ENCODE results near the gene NANOS3. TPM values are rescaled to one million over a fixed set of nuclear protein-coding genes. Genes with fewer than 3 reads are reported as not detected.

The NANOS3 gene
- total and polyA plus RNA-seq, 9 of the 15 experiments (the other 6 are each of a cell fraction or from before 2014, with no cell fraction given), result not detected

DNA sequence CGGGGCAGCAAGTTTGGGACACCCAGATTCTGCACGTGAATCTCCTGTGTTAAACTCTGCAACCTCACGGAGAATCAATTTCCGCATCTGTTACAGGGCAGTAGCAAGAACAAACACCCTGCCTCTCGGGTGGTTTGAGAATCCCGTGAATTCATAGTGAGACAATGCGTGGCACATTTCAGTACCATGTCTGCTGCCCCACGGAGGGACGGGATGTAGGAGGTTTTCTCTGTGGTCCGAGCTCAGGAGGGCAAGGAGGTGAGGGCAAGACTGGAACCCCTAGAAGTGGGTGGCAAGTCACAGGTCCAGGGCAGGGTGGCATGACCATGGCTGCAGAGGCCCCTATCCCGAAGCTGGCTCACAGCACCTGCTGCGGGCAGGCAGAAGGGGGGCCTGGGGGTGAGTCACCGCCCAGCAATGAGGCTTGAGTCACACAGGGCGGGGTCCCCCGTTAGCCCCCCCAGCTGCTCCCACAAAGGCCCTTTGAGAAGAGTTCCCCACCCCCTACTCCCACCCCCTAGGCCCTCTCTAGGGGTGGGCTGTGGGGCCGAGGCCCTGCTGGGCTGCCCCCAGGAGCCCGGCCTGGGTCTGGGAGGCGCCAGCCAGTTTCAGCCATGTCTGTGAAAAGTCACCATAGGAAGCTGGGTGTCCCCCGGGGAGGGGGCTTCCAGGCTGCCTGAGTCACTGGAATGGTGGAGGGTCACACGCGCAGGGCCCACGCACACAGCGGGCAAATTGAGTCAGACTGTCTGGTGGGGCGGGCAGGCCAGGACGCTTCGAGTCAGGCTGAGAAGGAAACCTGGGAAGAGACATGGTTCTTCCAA, 25.8 kb upstream of the NANOS3 start (continued):
- TF ChIP-seq, protein P1, sequence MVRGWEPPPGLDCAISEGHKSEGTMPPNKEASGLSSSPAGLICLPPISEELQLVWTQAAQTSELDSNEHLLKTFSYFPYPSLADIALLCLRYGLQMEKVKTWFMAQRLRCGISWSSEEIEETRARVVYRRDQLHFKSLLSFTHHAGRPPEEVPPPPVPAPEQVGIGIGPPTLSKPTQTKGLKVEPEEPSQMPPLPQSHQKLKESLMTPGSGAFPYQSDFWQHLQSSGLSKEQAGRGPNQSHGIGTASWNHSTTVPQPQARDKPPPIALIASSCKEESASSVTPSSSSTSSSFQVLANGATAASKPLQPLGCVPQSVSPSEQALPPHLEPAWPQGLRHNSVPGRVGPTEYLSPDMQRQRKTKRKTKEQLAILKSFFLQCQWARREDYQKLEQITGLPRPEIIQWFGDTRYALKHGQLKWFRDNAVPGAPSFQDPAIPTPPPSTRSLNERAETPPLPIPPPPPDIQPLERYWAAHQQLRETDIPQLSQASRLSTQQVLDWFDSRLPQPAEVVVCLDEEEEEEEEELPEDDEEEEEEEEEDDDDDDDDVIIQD (CRISPR knock-in tag; IDR thresholded peaks at IDR 0.05), result 0 out of 2 replicates have a peak, but pooled peaks have one; percentile 6
- TF ChIP-seq NCOA2 (IDR thresholded peaks at IDR 0.05; ENCODE audit: partially characterized antibody in 2 of 2) (no peak), SRSF3 (IDR thresholded peaks at IDR 0.05; ENCODE audit: insufficient read depth, low read length) (no peak), DIDO1 (tag; IDR thresholded peaks at IDR 0.05; ENCODE audit: low read depth) (no peak), ZNF75A (CRISPR knock-in tag; IDR thresholded peaks at IDR 0.05) (no peak), ASH1L (IDR thresholded peaks at IDR 0.05; ENCODE audit: borderline replicate concordance, low read depth, partially characterized antibody) (no peak), TEAD1 (CRISPR knock-in tag; IDR thresholded peaks at IDR 0.05) (peak; percentile 90 to 97), FUS (optimal IDR thresholded peaks at IDR 0.05; ENCODE audit: low read depth, low read length) (no peak), PHB (CRISPR knock-in tag; IDR thresholded peaks at IDR 0.05) (no peak), MTA1 (IDR thresholded peaks at IDR 0.05; ENCODE audit: borderline replicate concordance) (0 out of 2 replicates have a peak, but pooled peaks have one; percentile 13), SMAD1 (IDR thresholded peaks at IDR 0.05; ENCODE audit: low read depth, low read length, partially characterized antibody) (no peak), MTF1 (CRISPR knock-in tag; IDR thresholded peaks at IDR 0.05; ENCODE audit: borderline replicate concordance) (no peak), SREBF1 (IDR thresholded peaks at IDR 0.05; ENCODE audit: borderline replicate concordance, low read depth, low read length) (no peak), SMAD2 (IDR thresholded peaks at IDR 0.05; ENCODE audit: low read depth, low read length) (no peak), HNRNPK (IDR thresholded peaks at IDR 0.05; ENCODE audit: low read depth, low read length, poor library complexity, severe bottlenecking) (no peak), SMARCA5 (IDR thresholded peaks at IDR 0.05) (no peak), CBX5 (IDR thresholded peaks at IDR 0.05; ENCODE audit: borderline replicate concordance, low read depth) (no peak), PURB (CRISPR knock-in tag; IDR thresholded peaks at IDR 0.05; ENCODE audit: low read depth) (no peak)
- TF ChIP-seq, protein P2, sequence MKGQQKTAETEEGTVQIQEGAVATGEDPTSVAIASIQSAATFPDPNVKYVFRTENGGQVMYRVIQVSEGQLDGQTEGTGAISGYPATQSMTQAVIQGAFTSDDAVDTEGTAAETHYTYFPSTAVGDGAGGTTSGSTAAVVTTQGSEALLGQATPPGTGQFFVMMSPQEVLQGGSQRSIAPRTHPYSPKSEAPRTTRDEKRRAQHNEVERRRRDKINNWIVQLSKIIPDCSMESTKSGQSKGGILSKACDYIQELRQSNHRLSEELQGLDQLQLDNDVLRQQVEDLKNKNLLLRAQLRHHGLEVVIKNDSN (CRISPR knock-in tag; IDR thresholded peaks at IDR 0.05), result peak; percentile 63
- TF ChIP-seq, protein P3, sequence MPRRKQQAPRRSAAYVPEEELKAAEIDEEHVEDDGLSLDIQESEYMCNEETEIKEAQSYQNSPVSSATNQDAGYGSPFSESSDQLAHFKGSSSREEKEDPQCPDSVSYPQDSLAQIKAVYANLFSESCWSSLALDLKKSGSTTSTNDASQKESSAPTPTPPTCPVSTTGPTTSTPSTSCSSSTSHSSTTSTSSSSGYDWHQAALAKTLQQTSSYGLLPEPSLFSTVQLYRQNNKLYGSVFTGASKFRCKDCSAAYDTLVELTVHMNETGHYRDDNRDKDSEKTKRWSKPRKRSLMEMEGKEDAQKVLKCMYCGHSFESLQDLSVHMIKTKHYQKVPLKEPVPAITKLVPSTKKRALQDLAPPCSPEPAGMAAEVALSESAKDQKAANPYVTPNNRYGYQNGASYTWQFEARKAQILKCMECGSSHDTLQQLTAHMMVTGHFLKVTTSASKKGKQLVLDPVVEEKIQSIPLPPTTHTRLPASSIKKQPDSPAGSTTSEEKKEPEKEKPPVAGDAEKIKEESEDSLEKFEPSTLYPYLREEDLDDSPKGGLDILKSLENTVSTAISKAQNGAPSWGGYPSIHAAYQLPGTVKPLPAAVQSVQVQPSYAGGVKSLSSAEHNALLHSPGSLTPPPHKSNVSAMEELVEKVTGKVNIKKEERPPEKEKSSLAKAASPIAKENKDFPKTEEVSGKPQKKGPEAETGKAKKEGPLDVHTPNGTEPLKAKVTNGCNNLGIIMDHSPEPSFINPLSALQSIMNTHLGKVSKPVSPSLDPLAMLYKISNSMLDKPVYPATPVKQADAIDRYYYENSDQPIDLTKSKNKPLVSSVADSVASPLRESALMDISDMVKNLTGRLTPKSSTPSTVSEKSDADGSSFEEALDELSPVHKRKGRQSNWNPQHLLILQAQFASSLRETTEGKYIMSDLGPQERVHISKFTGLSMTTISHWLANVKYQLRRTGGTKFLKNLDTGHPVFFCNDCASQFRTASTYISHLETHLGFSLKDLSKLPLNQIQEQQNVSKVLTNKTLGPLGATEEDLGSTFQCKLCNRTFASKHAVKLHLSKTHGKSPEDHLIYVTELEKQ (CRISPR knock-in tag; IDR thresholded peaks at IDR 0.05), result no peak
- TF ChIP-seq, protein P4, sequence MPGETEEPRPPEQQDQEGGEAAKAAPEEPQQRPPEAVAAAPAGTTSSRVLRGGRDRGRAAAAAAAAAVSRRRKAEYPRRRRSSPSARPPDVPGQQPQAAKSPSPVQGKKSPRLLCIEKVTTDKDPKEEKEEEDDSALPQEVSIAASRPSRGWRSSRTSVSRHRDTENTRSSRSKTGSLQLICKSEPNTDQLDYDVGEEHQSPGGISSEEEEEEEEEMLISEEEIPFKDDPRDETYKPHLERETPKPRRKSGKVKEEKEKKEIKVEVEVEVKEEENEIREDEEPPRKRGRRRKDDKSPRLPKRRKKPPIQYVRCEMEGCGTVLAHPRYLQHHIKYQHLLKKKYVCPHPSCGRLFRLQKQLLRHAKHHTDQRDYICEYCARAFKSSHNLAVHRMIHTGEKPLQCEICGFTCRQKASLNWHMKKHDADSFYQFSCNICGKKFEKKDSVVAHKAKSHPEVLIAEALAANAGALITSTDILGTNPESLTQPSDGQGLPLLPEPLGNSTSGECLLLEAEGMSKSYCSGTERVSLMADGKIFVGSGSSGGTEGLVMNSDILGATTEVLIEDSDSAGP (CRISPR knock-in tag; IDR thresholded peaks at IDR 0.05), result no peak
